ENCODE data around the gene PSMB11. TPM values are rescaled to one million over a fixed set of nuclear protein-coding genes. Genes with fewer than 3 reads are reported as not detected.

PSMB11 gene
- total RNA-seq, 1 experiment from 2014 or later: not detected

DNA sequence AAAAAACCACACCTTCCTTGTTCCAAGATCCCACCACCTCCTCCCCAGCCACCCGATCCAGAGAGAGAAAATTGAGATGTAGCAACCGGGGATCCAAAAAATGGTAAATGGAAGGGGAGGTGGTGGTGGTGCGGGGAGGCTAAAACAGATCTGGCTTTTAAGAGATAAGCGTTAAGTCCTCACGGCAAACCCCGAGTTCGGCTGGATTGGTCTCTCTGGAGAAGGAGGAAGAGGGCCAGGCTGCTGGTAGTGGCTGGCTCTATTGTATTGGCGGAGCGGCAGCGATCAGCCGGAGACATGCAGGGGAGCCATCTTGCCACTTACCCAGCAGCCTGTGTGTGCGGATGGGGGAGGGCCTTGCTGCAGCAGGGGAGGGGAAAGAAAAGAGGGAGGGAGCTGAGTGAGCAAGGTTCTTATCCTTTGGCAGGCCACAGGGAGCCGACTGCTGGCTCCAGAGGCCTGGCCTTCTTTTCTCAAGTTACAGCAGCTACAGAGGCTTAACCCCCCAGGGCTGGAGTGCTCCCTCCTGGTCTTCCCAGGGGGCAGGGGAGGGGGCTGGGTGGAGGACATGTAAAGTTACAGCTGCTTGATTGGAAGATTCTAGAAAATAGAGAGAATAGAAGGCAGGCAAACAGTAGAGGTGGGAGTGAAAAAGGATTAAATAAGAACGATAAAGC is 29.4 kb downstream of the PSMB11 start:
- no peak overlapping the region for H2AFZ ChIP-seq (ENCODE audit: low read length)
- H3K27me3 Mint-ChIP-seq (ENCODE audit: low read depth): no peaks in the 10 kb centered on the region; the same call in 1 of the 2 replicates
- H3K79me2 ChIP-seq (ENCODE audit: insufficient read depth, low read length): peaks cover 5% of the 10 kb centered on the region; the same call in 1 of the 2 replicates
- no peak overlapping the region; the same call in 1 of the 2 replicates for H3K4ac ChIP-seq (ENCODE audit: low read depth, low read length)
- peak overlapping the region; percentile 98 to 100 (median 98) for H3K27ac Mint-ChIP-seq
- H3K9ac ChIP-seq (ENCODE audit: extremely low read depth, insufficient read length, low read length): peak overlapping the region; percentile 93
- H3K79me1 ChIP-seq (ENCODE audit: insufficient read depth, low read depth, low read length, poor library complexity, severe bottlenecking): peaks cover 11% of the 10 kb centered on the region
- peak overlapping the region; percentile 74 for H3K18ac ChIP-seq (ENCODE audit: insufficient read length, low read depth, low read length)
- no peak overlapping the region for H4K91ac ChIP-seq (ENCODE audit: insufficient read length, low read depth, low read length)
- no peak overlapping the region for H2BK5ac ChIP-seq (ENCODE audit: insufficient read length, low read length)
- H4K20me1 ChIP-seq (ENCODE audit: control insufficient read depth, insufficient read depth, insufficient read length): peaks cover 3% of the 10 kb centered on the region
- H3K9me3 Mint-ChIP-seq: no peaks in the 10 kb centered on the region
- no peak overlapping the region for H2BK120ac ChIP-seq (ENCODE audit: low read depth, low read length, poor library complexity, severe bottlenecking)
- H3K14ac ChIP-seq (ENCODE audit: insufficient read depth, low read length): peak overlapping the region; percentile 91; the same call in 1 of the 2 replicates
- peak overlapping the region; percentile 28 for H3K27ac ChIP-seq (ENCODE audit: insufficient read length, low read depth, low read length)
- peak overlapping the region; percentile 98 for H3K4me2 ChIP-seq (ENCODE audit: insufficient read depth, insufficient read length, low read length)
- H3K9me3 ChIP-seq (ENCODE audit: control insufficient read depth, low read depth, low read length): no peaks in the 10 kb centered on the region
- H3K27me3 ChIP-seq (ENCODE audit: insufficient read depth, low read length): no peaks in the 10 kb centered on the region
- no peak overlapping the region for H2AK5ac ChIP-seq (ENCODE audit: insufficient read length, low read length)
- no peak overlapping the region for H3K23ac ChIP-seq (ENCODE audit: insufficient read length, low read depth, low read length)
- H2BK15ac ChIP-seq (ENCODE audit: low read depth, low read length): no peak overlapping the region
- TF ChIP-seq, protein P1, sequence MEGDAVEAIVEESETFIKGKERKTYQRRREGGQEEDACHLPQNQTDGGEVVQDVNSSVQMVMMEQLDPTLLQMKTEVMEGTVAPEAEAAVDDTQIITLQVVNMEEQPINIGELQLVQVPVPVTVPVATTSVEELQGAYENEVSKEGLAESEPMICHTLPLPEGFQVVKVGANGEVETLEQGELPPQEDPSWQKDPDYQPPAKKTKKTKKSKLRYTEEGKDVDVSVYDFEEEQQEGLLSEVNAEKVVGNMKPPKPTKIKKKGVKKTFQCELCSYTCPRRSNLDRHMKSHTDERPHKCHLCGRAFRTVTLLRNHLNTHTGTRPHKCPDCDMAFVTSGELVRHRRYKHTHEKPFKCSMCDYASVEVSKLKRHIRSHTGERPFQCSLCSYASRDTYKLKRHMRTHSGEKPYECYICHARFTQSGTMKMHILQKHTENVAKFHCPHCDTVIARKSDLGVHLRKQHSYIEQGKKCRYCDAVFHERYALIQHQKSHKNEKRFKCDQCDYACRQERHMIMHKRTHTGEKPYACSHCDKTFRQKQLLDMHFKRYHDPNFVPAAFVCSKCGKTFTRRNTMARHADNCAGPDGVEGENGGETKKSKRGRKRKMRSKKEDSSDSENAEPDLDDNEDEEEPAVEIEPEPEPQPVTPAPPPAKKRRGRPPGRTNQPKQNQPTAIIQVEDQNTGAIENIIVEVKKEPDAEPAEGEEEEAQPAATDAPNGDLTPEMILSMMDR (conservative IDR thresholded peaks at IDR 0.05): no peak
- H2BK12ac ChIP-seq (ENCODE audit: insufficient read length, low read depth, low read length): no peak overlapping the region
- 100% methylated on average over 1 of the region's 14 CpGs for WGBS (ENCODE audit: extremely low coverage, insufficient read length, low lambda C conversion rate)
- H3K56ac ChIP-seq (ENCODE audit: insufficient read length, low read depth, low read length): no peak overlapping the region
- peak overlapping the region; percentile 87 to 99 for H3K4me3 Mint-ChIP-seq
- peaks cover 38 to 82% (median 72%) of the 10 kb centered on the region in 3 experiments; a peak in 6 of 7 replicates for H3K36me3 Mint-ChIP-seq (ENCODE audit: insufficient read depth in 1 of 3, low read depth in 3 of 3)
- no peak overlapping the region for H4K5ac ChIP-seq (ENCODE audit: insufficient read length, low read depth, low read length)
- DNase-seq: peak; percentile 94
- peaks cover 12% of the 10 kb centered on the region for H3K23me2 ChIP-seq (ENCODE audit: insufficient read length, low read depth, low read length, poor library complexity, severe bottlenecking)
- no peak overlapping the region for H3T11ph ChIP-seq (ENCODE audit: low read length)
- H3K4me1 ChIP-seq (ENCODE audit: insufficient read depth, low read length): 0 out of 2 replicates have a peak, but pooled peaks cover 3% of the 10 kb centered on the region
- H4K8ac ChIP-seq (replicated peaks; ENCODE audit: insufficient read length, low read depth, low read length): no peak overlapping the region
- H2BK20ac ChIP-seq (ENCODE audit: low read depth, low read length, poor library complexity, severe bottlenecking): no peak overlapping the region
- peaks cover 35 to 48% of the 10 kb centered on the region in 2 experiments for H3K4me1 Mint-ChIP-seq
